Measurements from ENCODE around the gene ALKBH7. TPM values are rescaled to one million over a fixed set of nuclear protein-coding genes. Genes with fewer than 3 reads are reported as not detected.

The ALKBH7 gene
- total RNA-seq, 2 experiments from 2014 or later = 61.0 to 75.9 TPM

DNA sequence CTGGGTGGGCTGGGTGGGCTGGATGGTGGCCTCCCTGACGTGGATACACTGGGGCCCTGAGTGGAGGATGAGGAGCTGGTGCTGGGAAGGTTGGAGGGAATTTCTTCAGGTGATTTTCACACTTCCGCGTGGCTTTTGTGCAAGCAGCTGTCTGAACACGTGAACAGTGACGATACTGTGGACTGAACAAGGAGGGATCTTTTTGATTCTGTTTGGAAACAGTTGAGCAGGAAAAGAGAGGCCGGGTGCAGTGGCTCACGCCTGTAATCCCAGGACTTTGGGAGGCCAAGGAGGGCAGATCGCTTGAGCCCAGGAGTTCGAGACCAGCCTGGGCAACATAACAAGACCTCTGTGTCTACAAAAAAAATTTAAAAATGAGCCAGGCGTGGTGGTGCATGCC is 29.5 kb downstream of the ALKBH7 start:
- Histone ChIP-seq H3K4me2 (ENCODE audit: low read length) (no peak overlapping the region), H3K9me3 (ENCODE audit: low read length) (no peaks in the 10 kb centered on the region), H4K20me1 (ENCODE audit: insufficient read depth, low read length) (no peaks in the 10 kb centered on the region), H3K4me1 (ENCODE audit: insufficient read depth, low read length, poor library complexity, severe bottlenecking) (no peaks in the 10 kb centered on the region), H3K9me2 (ENCODE audit: insufficient read depth, low read length) (no peaks in the 10 kb centered on the region), H2AFZ (ENCODE audit: low read length) (no peak overlapping the region), H3K36me3 (ENCODE audit: insufficient read depth, low read length) (no peaks in the 10 kb centered on the region), H3K27ac (ENCODE audit: low read depth, low read length, poor library complexity, severe bottlenecking) (no peak overlapping the region), H3K4me3 (ENCODE audit: low read depth, low read length, poor library complexity, severe bottlenecking) (no peak overlapping the region), H3K79me2 (ENCODE audit: insufficient read depth, low read depth, low read length) (no peaks in the 10 kb centered on the region)
- ChIA-PET POLR2A (interaction anchor here (0.7 kb wide), 1 partner anchor 199 kb away, joined by 4 read pairs; no protein-coding TSS in a partner anchor), CTCF (ENCODE audit: unreplicated experiment) (no interaction called here)
- intact Hi-C loops (cut with micrococcal nuclease; ENCODE audit: unreplicated experiment) = no loop called here
- TF ChIP-seq EZH2phosphoT487 (IDR thresholded peaks at IDR 0.05; ENCODE audit: borderline replicate concordance, low read depth, low read length) = no peak
- TF ChIP-seq, protein P1, sequence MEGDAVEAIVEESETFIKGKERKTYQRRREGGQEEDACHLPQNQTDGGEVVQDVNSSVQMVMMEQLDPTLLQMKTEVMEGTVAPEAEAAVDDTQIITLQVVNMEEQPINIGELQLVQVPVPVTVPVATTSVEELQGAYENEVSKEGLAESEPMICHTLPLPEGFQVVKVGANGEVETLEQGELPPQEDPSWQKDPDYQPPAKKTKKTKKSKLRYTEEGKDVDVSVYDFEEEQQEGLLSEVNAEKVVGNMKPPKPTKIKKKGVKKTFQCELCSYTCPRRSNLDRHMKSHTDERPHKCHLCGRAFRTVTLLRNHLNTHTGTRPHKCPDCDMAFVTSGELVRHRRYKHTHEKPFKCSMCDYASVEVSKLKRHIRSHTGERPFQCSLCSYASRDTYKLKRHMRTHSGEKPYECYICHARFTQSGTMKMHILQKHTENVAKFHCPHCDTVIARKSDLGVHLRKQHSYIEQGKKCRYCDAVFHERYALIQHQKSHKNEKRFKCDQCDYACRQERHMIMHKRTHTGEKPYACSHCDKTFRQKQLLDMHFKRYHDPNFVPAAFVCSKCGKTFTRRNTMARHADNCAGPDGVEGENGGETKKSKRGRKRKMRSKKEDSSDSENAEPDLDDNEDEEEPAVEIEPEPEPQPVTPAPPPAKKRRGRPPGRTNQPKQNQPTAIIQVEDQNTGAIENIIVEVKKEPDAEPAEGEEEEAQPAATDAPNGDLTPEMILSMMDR (conservative IDR thresholded peaks at IDR 0.05; ENCODE audit: low read length) = no peak
- DNase-seq (ENCODE audit: low spot score) = no peak
- no TSS peak for BruUV-seq (replicated peaks)

DNA sequence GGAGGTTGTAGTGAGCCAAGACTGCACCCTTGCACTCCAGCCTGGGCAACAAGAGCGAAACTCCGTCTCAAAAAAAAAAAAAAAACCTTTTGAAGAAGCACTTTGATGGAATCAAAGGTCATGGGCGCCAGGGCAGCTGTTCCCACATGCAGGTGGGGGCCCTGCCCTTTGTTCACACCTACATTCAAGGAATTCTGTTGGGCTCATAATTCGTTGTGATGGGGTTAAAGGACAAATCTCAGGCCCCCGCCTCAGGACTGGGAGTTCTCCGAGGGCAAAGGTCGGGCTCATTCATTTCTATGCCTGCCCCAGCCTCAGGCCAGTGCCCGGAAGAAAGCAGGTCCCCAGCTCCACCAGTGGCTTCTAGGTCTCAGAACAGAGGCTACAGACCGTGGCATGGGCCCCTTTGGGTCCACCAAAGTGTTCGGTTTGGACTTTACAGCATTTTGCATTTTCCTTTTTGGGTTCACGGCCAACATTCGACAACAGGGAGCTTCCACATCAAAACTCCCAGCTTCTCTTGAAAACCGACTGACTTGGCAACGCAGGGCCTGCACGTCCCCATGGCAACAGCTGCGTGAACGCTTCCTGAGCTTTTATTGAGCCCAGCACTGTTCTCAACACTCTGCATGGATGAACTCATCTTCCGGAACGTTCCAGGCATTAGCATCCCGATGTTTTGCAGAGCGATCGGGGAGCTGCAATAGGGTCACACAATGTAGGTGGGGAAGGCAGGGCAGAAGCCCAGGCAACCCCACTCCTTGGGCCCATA is 30.4 kb downstream of the ALKBH7 start:
- intact Hi-C loops (cut with micrococcal nuclease; ENCODE audit: unreplicated experiment) = no loop called here
- Histone ChIP-seq H3K27ac (ENCODE audit: low read depth, low read length, poor library complexity, severe bottlenecking) (no peak overlapping the region), H4K20me1 (ENCODE audit: insufficient read depth, low read length) (no peaks in the 10 kb centered on the region), H3K4me1 (ENCODE audit: insufficient read depth, low read length, poor library complexity, severe bottlenecking) (no peaks in the 10 kb centered on the region), H3K36me3 (ENCODE audit: insufficient read depth, low read length) (no peaks in the 10 kb centered on the region), H2AFZ (ENCODE audit: low read length) (no peak overlapping the region), H3K79me2 (ENCODE audit: insufficient read depth, low read depth, low read length) (no peaks in the 10 kb centered on the region), H3K9me3 (ENCODE audit: low read length) (no peaks in the 10 kb centered on the region), H3K4me3 (ENCODE audit: low read depth, low read length, poor library complexity, severe bottlenecking) (no peak overlapping the region), H3K9me2 (ENCODE audit: insufficient read depth, low read length) (no peaks in the 10 kb centered on the region), H3K4me2 (ENCODE audit: low read length) (no peak overlapping the region)
- TF ChIP-seq, protein P1 (conservative IDR thresholded peaks at IDR 0.05; ENCODE audit: low read length) = no peak
- TF ChIP-seq EZH2phosphoT487 (IDR thresholded peaks at IDR 0.05; ENCODE audit: borderline replicate concordance, low read depth, low read length) = no peak
- ChIA-PET POLR2A (interaction anchor here (0.7 kb wide), 3 partner anchors 200 to 1466 kb away, joined by 3 to 4 read pairs (median 3); no protein-coding TSS in a partner anchor), CTCF (ENCODE audit: unreplicated experiment) (no interaction called here)
- DNase-seq (ENCODE audit: low spot score) = no peak
- BruUV-seq (replicated peaks) = no TSS peak

DNA sequence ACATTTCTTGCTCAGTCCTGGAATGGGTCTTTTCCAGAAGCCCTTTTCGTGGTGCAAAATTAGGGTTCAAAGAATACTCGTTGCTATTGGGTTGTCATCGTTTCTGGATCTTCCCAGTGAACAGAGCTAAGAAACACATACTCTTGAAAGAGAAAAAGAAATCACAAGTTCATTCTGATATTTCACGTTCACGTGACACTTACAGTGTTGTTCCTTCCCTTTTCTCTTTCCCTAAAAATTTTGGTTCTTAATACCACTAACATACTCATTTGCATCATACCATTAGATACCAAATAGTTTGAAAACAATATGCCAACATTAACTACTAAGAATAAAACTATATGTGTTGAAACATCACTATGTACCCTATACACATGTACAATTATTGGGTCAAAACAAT is 33.8 kb downstream of the ALKBH7 start:
- Histone ChIP-seq H3K36me3 (ENCODE audit: insufficient read depth, low read length) (no peaks in the 10 kb centered on the region), H4K20me1 (ENCODE audit: insufficient read depth, low read length) (no peaks in the 10 kb centered on the region), H3K9me2 (ENCODE audit: insufficient read depth, low read length) (no peaks in the 10 kb centered on the region), H3K9me3 (ENCODE audit: low read length) (no peaks in the 10 kb centered on the region), H2AFZ (ENCODE audit: low read length) (no peak overlapping the region), H3K4me1 (ENCODE audit: insufficient read depth, low read length, poor library complexity, severe bottlenecking) (no peaks in the 10 kb centered on the region), H3K4me2 (ENCODE audit: low read length) (no peak overlapping the region), H3K27ac (ENCODE audit: low read depth, low read length, poor library complexity, severe bottlenecking) (no peak overlapping the region), H3K4me3 (ENCODE audit: low read depth, low read length, poor library complexity, severe bottlenecking) (no peak overlapping the region), H3K79me2 (ENCODE audit: insufficient read depth, low read depth, low read length) (no peaks in the 10 kb centered on the region)
- ChIA-PET POLR2A (interaction anchor here (0.5 kb wide), 1 partner anchor 207 kb away, joined by 3 read pairs; no protein-coding TSS in a partner anchor), CTCF (ENCODE audit: unreplicated experiment) (no interaction called here)
- no peak for TF ChIP-seq EZH2phosphoT487 (IDR thresholded peaks at IDR 0.05; ENCODE audit: borderline replicate concordance, low read depth, low read length)
- TF ChIP-seq, protein P1 (conservative IDR thresholded peaks at IDR 0.05; ENCODE audit: low read length) = no peak
- DNase-seq (ENCODE audit: low spot score) = no peak
- BruUV-seq (replicated peaks) = no TSS peak
- intact Hi-C loops (cut with micrococcal nuclease; ENCODE audit: unreplicated experiment) = no loop called here
